ENCODE measurements around the gene GADD45B.
"Not testable (repeated sequence)": the region's sequence is repeated elsewhere in the genome, so short reads cannot be mapped to it uniquely, and the experiment has no call there.

GADD45B gene

GRCh38 chr19:2461751-2462634, 13.9 kb upstream of the GADD45B start:
- TF ChIP-seq CTCF (IDR thresholded peaks at IDR 0.05; ENCODE audit: insufficient read depth, low read length, poor library complexity, severe bottlenecking) (no peak), EZH2phosphoT487 (conservative IDR thresholded peaks at IDR 0.05; ENCODE audit: low read length) (no peak)
- Histone ChIP-seq H3K27me3 (ENCODE audit: low read length) (no peaks in the 10 kb centered on the region), H3K27ac (ENCODE audit: low read depth, low read length) (no peak overlapping the region), H3K9me3 (ENCODE audit: insufficient read depth, low read length) (no peaks in the 10 kb centered on the region), H4K20me1 (ENCODE audit: low read depth, low read length) (no peaks in the 10 kb centered on the region), H3K79me2 (ENCODE audit: insufficient read depth, low read length) (no peaks in the 10 kb centered on the region), H3F3A (ENCODE audit: insufficient read depth) (peaks cover 21% of the 10 kb centered on the region), H2AFZ (ENCODE audit: low read depth, low read length, severe bottlenecking) (peak overlapping the region; percentile 96), H3K9me2 (replicated peaks; ENCODE audit: insufficient read depth, low read length) (no peaks in the 10 kb centered on the region), H3K4me2 (ENCODE audit: low read depth, low read length, poor library complexity, severe bottlenecking) (peak overlapping the region; percentile 82), H3K4me3 (ENCODE audit: insufficient read depth, low read length, poor library complexity, severe bottlenecking) (peak overlapping the region; percentile 81), H3K9ac (ENCODE audit: low read length) (peak overlapping the region; percentile 71), H3K36me3 (ENCODE audit: low read length) (no peaks in the 10 kb centered on the region)

GRCh38 chr19:2462635-2463421, 13.1 kb upstream of the GADD45B start:
- Histone ChIP-seq H3K27me3 (ENCODE audit: low read length) (no peaks in the 10 kb centered on the region), H3K9me2 (replicated peaks; ENCODE audit: insufficient read depth, low read length) (no peaks in the 10 kb centered on the region), H3F3A (ENCODE audit: insufficient read depth) (peaks cover 16% of the 10 kb centered on the region), H2AFZ (ENCODE audit: low read depth, low read length, severe bottlenecking) (peak overlapping the region; percentile 96), H3K27ac (ENCODE audit: low read depth, low read length) (no peak overlapping the region), H3K4me2 (ENCODE audit: low read depth, low read length, poor library complexity, severe bottlenecking) (peak overlapping the region; percentile 82), H3K9me3 (ENCODE audit: insufficient read depth, low read length) (no peaks in the 10 kb centered on the region), H3K4me3 (ENCODE audit: insufficient read depth, low read length, poor library complexity, severe bottlenecking) (no peak overlapping the region), H3K79me2 (ENCODE audit: insufficient read depth, low read length) (no peaks in the 10 kb centered on the region), H4K20me1 (ENCODE audit: low read depth, low read length) (no peaks in the 10 kb centered on the region), H3K9ac (ENCODE audit: low read length) (peak overlapping the region; percentile 71), H3K36me3 (ENCODE audit: low read length) (no peaks in the 10 kb centered on the region)
- TF ChIP-seq CTCF (IDR thresholded peaks at IDR 0.05; ENCODE audit: insufficient read depth, low read length, poor library complexity, severe bottlenecking) (no peak), EZH2phosphoT487 (conservative IDR thresholded peaks at IDR 0.05; ENCODE audit: low read length) (no peak)

- H4K20me1 ChIP-seq (ENCODE audit: low read depth, low read length); H3K9ac ChIP-seq (ENCODE audit: low read length); H3K27ac ChIP-seq (ENCODE audit: low read depth, low read length); H3K4me3 ChIP-seq (ENCODE audit: insufficient read depth, low read length, poor library complexity, severe bottlenecking); H3K9me2 ChIP-seq (replicated peaks; ENCODE audit: insufficient read depth, low read length); H3K27me3 ChIP-seq (ENCODE audit: low read length); H2AFZ ChIP-seq (ENCODE audit: low read depth, low read length, severe bottlenecking); H3K9me3 ChIP-seq (ENCODE audit: insufficient read depth, low read length); H3K4me2 ChIP-seq (ENCODE audit: low read depth, low read length, poor library complexity, severe bottlenecking); H3K36me3 ChIP-seq (ENCODE audit: low read length); H3K79me2 ChIP-seq (ENCODE audit: insufficient read depth, low read length): not testable (repeated sequence)
- peaks cover 12% of the 10 kb centered on the region; the same call in 1 of the 2 replicates for H3F3A ChIP-seq (ENCODE audit: insufficient read depth)
Observed at GRCh38 chr19:2463694-2464093, 12.2 kb upstream of the GADD45B start.
